Activated T-cell treated with anti-CD3 and anti-CD28 coated beads, Interleukin-2, amount 50 U/mL, for 72 hours (primary cell): Measurements from ENCODE around the gene C10orf105. TPM values are rescaled to one million over a fixed set of nuclear protein-coding genes. Genes with fewer than 3 reads are reported as not detected.

Experiments used
- ATAC-seq, 2 donors: fragments of 150-1000 bp; cut with Tn5 transposase; replicated peaks in 1 of 2; 2 replicates each; pipeline ENCODE4 v1.10.0; 2021; ENCODE audit warnings: moderate library complexity in 2 of 2, mild to moderate bottlenecking in 1 of 2
- DNase-seq, 2 donors: peaks; one replicate each; pipeline ENCODE4 v3.0.0; 2021 to 2022; ENCODE audit warnings: mixed read lengths in 1 of 2
- H3K27ac Mint-ChIP-seq: one replicate; pipeline ENCODE4 v1.8.0; 2022; ENCODE audit warnings: mild to moderate bottlenecking, moderate library complexity, mixed read lengths
- H3K27me3 Mint-ChIP-seq: one replicate; pipeline ENCODE4 v1.8.0; 2022; ENCODE audit warnings: low read depth, mixed read lengths
- H3K36me3 Mint-ChIP-seq, 2 donors: one replicate each; pipeline ENCODE4 v1.8.0; 2022; ENCODE audit warnings: mixed read lengths in 2 of 2, mild to moderate bottlenecking in 1 of 2; ENCODE audit not compliant: insufficient read depth in 2 of 2
- H3K4me1 Mint-ChIP-seq: one replicate; pipeline ENCODE4 v1.8.0; 2022; ENCODE audit warnings: low read depth, mixed read lengths
- H3K4me3 Mint-ChIP-seq, 2 donors: one replicate each; pipeline ENCODE4 v1.8.0; 2022; ENCODE audit warnings: mild to moderate bottlenecking in 2 of 2, mixed read lengths in 2 of 2, moderate library complexity in 2 of 2
- H3K9me3 Mint-ChIP-seq, 2 donors: one replicate each; pipeline ENCODE4 v1.8.0; 2022; ENCODE audit warnings: mixed read lengths in 2 of 2
- total RNA-seq, 2 donors: library from RNA; stranded (reverse); gene quantifications; one replicate each; pipeline ENCODE4 v1.2.3, GENCODE V29; 2022

The C10orf105 gene
- total RNA-seq, 2 donors from 2014 or later: 0.35 to 0.43 TPM

DNA sequence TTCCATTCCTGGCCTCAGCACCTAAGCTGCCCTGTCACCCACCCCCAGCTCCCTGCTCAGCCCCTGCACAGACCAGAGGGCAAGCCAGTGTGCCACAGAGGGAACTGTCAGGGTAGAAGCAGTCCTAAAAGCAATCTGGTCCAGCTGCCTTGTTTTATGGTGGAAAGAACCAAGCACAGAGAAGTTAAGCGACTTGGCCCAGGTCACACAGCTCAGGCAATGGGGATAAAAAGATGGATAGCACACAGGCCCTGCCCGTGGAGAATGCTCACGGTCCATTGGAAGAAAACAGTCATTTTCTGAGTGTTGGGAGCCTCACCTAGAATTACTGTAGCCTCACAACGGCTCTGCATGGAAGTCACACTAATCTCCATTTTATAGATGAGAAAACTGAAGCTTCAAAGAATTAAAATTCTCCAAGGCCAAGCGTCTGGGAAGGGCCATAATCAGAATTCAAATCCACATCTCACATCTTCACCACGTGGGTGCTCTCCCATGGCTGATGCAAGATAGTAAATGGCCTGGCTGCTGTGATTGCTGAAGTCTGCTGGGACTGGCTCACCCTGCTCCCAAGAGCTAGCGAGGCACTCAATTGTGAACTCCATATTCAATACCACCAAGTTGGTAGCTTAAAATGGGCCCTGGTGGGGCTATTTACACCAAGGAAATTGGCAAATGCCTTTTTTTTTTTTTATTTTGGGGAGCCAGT lies 26.8 kb downstream of the C10orf105 start:
- DNase-seq (no peak), ATAC-seq (no peak)
- no peak overlapping the region for H3K27ac Mint-ChIP-seq
- peaks cover 0 to 3% of the 10 kb centered on the region in 2 donors for H3K36me3 Mint-ChIP-seq
- H3K27me3 Mint-ChIP-seq: no peaks in the 10 kb centered on the region
- no peak overlapping the region for H3K4me3 Mint-ChIP-seq
- peaks cover 24% of the 10 kb centered on the region for H3K4me1 Mint-ChIP-seq
- peaks cover 0 to 3% of the 10 kb centered on the region in 2 donors for H3K9me3 Mint-ChIP-seq

DNA sequence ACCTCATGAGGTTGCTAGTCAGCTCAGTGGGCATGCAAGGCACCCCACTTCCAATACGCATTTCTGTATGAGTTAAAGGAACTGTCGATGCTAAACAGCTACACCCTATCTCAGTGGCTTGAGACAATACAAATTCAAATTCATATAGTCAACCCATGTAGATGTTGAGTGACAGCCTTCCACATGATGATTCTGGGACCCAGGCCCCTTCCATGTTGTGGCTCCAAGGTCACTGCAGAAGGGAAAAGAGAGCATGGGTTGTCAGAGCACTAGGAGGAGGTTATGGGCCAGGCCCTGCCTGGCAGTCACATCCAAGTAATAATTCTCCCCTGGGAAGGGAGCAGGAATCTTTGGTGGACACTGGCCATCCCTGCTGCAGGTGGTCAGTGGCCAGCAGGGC lies 28.2 kb downstream of the C10orf105 start:
- ATAC-seq (no peak), DNase-seq (no peak)
- H3K9me3 Mint-ChIP-seq: peaks cover 0 to 3% of the 10 kb centered on the region in 2 donors
- no peak overlapping the region for H3K4me3 Mint-ChIP-seq
- peaks cover 0 to 3% of the 10 kb centered on the region in 2 donors for H3K36me3 Mint-ChIP-seq
- no peak overlapping the region for H3K27ac Mint-ChIP-seq
- peaks cover 14% of the 10 kb centered on the region for H3K4me1 Mint-ChIP-seq
- no peaks in the 10 kb centered on the region for H3K27me3 Mint-ChIP-seq

DNA sequence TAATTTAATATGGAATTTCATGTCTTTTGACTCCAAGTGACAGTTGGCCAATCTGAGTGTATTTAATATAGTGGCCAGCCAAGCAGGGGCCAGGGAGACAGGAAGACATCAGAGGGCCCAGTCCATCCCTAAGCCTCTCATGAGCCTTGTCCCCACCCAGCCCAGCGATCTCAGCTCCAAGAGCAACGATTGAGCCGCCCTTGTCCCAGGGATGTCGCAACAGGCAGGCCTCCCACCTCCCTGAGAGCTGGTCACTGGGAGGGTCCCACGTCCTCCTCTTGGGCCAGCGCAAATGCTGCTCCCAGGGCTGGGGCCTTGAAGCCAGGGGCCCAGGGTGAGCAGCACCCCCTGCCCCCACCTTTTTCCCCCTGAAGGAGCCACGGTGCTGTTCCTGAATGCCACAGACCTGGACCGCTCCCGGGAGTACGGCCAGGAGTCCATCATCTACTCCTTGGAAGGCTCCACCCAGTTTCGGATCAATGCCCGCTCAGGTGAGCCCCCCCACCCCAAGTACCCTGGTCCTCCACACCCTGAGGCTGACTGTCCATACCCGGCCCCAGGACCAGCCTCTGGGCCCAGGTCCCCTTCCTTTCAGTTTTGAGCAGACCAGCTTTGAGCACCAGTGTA lies 29.4 kb downstream of the C10orf105 start:
- Mint-ChIP-seq H3K27me3 (no peaks in the 10 kb centered on the region), H3K4me1 (peaks cover 10% of the 10 kb centered on the region), H3K4me3 (no peak overlapping the region), H3K9me3 (peaks cover 0 to 3% of the 10 kb centered on the region in 2 donors), H3K27ac (no peak overlapping the region), H3K36me3 (peaks cover 0 to 3% of the 10 kb centered on the region in 2 donors)
- DNase-seq (no peak), ATAC-seq (no peak)

DNA sequence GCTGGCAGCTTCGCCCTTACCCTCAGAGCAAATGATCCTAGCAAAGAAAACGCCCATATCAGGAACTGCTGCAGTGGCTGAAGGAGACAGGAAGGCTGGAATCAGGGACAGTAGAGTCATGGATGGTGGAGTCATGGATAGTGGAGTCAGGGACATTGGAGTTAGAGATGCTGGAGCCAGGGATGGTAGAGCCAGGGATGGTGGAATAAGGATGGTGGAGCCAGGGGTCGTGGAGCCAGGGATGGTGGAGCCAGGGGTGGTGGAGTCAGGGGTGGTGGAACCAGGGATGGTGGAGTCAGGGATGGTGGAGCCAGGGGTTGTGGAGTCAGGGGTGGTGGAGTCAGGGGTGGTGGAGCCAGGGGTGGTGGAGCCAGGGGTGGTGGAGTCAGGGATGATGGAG lies 31.3 kb downstream of the C10orf105 start:
- Mint-ChIP-seq H3K27me3 (no peaks in the 10 kb centered on the region), H3K4me3 (no peak overlapping the region), H3K4me1 (no peaks in the 10 kb centered on the region), H3K27ac (peak overlapping the region; percentile 76), H3K36me3 (peaks cover 0 to 3% of the 10 kb centered on the region in 2 donors), H3K9me3 (peaks cover 0 to 3% of the 10 kb centered on the region in 2 donors)
- ATAC-seq: no peak
- DNase-seq: no peak

DNA sequence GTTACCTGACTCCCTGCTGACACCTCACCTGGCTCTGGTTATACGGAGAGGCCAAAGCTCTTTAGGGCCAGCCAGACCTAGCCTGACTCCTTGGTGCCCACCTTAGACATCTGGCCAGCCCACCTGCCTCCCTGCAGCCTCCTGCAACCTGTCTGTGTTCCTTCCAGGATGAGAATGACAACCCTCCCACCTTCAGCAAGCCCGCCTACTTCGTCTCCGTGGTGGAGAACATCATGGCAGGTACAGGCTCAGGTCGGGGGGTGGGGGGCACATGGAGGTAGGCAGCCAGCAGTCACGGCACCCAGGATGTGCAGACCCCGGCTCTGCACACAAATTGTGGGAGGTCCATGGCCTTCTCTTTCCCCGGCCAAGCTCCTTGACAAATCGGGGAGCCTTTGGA lies 32.1 kb downstream of the C10orf105 start:
- no peak overlapping the region for H3K4me3 Mint-ChIP-seq
- peaks cover 0 to 3% of the 10 kb centered on the region in 2 donors for H3K36me3 Mint-ChIP-seq
- peaks cover 0 to 3% of the 10 kb centered on the region in 2 donors for H3K9me3 Mint-ChIP-seq
- DNase-seq (no peak), ATAC-seq (no peak)
- H3K27me3 Mint-ChIP-seq: no peaks in the 10 kb centered on the region
- H3K27ac Mint-ChIP-seq: no peak overlapping the region
- H3K4me1 Mint-ChIP-seq: no peaks in the 10 kb centered on the region

DNA sequence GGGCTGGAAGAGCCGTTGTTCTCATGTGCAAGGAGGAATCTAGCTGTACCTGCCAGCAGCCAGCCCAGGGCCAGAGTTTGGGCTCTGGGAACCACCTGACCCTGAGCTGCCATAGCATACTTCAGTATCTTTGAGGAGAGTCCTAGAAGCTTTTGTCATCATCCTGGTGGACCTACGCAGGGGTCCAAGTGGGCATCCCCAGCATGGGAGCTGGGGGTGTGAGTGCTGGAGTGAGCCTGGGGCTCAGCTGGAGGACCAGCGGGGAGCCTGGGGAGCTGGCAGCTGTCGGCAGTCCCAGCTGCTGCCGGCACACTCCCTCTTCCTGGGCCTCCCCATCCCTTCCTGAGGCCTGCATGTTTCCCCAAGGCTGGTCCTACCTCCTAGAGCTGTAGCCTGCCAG lies 32.5 kb downstream of the C10orf105 start:
- ATAC-seq: no peak
- H3K4me1 Mint-ChIP-seq: no peaks in the 10 kb centered on the region

DNA sequence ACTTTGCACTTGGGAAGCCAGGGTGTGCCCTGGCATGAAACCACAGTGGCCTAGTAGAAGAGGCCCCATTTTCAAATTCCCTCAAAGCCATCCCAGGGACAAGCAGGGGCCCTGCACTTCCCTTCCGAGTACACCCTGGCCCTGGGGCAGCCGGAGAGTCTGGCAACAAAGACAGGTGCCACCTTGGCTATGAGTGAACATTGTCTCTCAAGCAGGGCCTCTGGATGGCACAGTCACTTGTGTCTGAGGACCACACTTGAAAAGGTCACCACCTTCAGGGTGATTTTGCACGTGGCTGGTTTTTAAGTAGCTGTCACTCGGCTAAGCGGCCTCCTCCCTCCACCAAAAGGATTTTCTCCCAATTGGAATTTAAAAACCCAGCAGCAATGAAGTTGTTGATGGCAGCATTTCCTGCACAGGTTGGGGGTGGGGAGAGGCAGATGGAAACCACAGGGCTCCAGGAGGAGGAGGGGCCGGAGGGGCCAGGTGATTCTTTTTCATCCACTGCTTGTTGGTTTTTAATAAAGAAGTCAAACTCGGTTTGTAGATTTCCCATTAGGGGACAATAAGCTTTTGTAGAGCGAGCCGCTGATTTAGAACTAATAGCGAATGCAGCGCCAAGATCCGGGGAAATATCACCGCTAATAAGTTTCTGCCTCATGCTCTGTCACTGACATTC lies 33.9 kb downstream of the C10orf105 start:
- no peak for ATAC-seq
- no peak for DNase-seq
- Mint-ChIP-seq H3K9me3 (peaks cover 0 to 3% of the 10 kb centered on the region in 2 donors), H3K27me3 (no peaks in the 10 kb centered on the region), H3K4me3 (no peak overlapping the region), H3K4me1 (no peaks in the 10 kb centered on the region), H3K27ac (no peak overlapping the region), H3K36me3 (peaks cover 0 to 3% of the 10 kb centered on the region in 2 donors)

More for the DNA sequence above, 32.5 kb downstream of the C10orf105 start:
- Mint-ChIP-seq H3K4me3 (no peak overlapping the region), H3K9me3 (peaks cover 0 to 3% of the 10 kb centered on the region in 2 donors), H3K36me3 (peaks cover 0 to 3% of the 10 kb centered on the region in 2 donors), H3K27me3 (no peaks in the 10 kb centered on the region), H3K27ac (no peak overlapping the region)
- no peak for DNase-seq

DNA sequence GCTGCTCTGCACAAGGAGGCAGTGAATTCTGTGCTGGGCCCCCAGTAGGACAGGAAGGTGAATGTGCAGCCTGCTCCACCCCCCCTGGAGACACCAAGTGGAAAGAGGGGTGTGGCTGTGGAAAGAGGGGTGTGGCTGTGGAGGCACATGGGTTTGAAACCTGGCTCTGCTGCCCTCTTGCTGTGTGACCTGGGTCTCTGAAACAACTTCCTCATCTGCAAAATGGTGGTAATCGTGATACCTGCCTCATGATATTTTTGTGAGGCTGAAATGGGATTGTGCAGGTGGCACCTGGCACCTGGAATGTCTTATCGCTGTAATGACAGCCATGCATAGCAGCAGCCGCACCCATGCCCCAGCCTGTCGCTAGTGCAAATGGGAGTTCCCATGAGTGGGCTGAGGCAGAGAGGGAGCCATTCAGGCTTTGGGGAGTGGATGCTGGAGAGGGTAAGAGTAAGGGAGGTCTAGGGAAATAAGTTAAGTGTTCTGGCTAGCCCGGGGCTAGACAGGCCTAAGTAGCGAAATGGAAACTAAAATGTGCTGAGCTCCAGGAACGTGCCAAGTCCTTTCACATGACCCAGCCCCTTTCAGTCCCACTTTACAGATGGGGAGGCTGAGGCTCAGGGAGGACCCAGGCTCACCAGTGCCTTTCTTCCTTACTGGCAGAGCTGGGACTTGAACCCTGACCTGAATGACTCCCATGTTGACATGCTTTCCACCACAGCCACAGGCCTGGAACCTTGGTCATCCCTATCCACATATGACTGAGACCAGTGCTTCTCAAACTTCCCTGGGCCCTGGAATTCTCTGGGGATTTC lies 35.0 kb downstream of the C10orf105 start:
- Mint-ChIP-seq H3K36me3 (peaks cover 0 to 3% of the 10 kb centered on the region in 2 donors), H3K27me3 (no peaks in the 10 kb centered on the region), H3K4me1 (no peaks in the 10 kb centered on the region), H3K4me3 (no peak overlapping the region), H3K9me3 (peaks cover 0 to 3% of the 10 kb centered on the region in 2 donors), H3K27ac (no peak overlapping the region)
- no peak for ATAC-seq
- peak in 1 of 2 donors; percentile 23 for DNase-seq

DNA sequence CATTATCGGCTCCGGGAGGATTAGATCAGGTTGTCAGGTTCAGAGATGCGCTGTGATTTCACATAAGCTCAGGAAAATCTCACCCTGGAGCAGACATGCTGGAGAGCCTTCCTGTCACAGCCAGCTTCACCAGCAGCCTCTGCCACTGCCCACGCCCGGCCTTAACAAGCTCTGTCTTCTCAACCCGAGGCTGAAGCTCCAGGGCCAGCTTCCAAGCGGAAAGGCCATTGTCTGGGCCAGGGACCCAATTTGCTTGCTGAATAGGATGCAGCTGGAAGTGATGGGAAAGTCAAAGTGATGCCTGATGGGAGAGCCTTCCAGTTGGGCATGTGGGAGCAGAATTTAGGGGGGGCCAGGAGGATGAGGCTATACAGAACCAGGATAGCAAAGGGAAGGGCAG lies 36.3 kb downstream of the C10orf105 start:
- H3K4me3 Mint-ChIP-seq: no peak overlapping the region
- H3K27me3 Mint-ChIP-seq: no peaks in the 10 kb centered on the region
- no peak for DNase-seq
- H3K36me3 Mint-ChIP-seq: peaks cover 0 to 3% of the 10 kb centered on the region in 2 donors
- H3K4me1 Mint-ChIP-seq: no peaks in the 10 kb centered on the region
- ATAC-seq: no peak
- H3K9me3 Mint-ChIP-seq: peaks cover 0 to 3% of the 10 kb centered on the region in 2 donors
- no peak overlapping the region for H3K27ac Mint-ChIP-seq

DNA sequence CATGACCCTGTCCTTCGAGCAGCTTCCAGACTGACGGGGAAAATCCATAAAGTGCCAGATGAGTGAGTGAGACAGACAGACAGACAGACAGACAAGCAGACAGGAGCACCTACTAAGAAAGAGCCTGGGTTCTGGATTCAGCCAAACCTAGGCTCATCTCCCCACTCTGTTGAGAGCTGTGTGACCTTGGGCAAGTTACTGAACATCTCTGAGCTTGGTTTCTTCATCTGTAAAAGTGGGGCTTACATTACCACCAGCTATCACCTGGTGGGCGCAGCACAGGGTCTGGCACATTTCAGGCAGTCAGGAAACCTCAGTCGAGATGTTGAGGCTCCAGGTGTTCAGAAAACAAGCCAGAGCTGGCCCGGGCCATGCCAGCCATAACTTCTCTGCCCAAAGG lies 37.6 kb downstream of the C10orf105 start:
- Mint-ChIP-seq H3K4me3 (no peak overlapping the region), H3K27me3 (no peaks in the 10 kb centered on the region), H3K27ac (no peak overlapping the region), H3K36me3 (no peaks in the 10 kb centered on the region), H3K4me1 (no peaks in the 10 kb centered on the region), H3K9me3 (no peaks in the 10 kb centered on the region)
- no peak for ATAC-seq
- DNase-seq: no peak

DNA sequence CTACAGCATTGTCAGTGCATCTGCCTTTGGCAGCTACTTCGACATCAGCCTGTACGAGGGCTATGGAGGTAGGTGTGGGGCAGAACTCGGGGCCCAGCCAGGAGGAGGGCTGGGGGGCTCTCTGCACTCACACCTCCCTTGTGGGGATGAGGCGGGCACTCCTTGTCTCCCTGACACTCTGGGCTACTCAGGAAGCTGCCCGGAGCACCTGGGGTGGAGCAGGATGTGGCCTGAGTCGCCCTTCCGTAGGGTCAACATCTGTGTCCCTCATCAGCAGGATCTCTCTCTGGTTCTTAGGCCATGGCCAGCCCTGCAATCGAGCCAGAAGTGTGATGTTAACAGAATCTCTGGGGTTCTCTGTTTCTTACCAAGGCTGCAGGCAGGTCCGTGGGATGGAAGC lies 40.2 kb downstream of the C10orf105 start:
- Mint-ChIP-seq H3K36me3 (no peaks in the 10 kb centered on the region), H3K27me3 (no peaks in the 10 kb centered on the region), H3K4me1 (no peaks in the 10 kb centered on the region), H3K27ac (no peak overlapping the region), H3K4me3 (no peak overlapping the region), H3K9me3 (no peaks in the 10 kb centered on the region)
- no peak for ATAC-seq
- no peak for DNase-seq

DNA sequence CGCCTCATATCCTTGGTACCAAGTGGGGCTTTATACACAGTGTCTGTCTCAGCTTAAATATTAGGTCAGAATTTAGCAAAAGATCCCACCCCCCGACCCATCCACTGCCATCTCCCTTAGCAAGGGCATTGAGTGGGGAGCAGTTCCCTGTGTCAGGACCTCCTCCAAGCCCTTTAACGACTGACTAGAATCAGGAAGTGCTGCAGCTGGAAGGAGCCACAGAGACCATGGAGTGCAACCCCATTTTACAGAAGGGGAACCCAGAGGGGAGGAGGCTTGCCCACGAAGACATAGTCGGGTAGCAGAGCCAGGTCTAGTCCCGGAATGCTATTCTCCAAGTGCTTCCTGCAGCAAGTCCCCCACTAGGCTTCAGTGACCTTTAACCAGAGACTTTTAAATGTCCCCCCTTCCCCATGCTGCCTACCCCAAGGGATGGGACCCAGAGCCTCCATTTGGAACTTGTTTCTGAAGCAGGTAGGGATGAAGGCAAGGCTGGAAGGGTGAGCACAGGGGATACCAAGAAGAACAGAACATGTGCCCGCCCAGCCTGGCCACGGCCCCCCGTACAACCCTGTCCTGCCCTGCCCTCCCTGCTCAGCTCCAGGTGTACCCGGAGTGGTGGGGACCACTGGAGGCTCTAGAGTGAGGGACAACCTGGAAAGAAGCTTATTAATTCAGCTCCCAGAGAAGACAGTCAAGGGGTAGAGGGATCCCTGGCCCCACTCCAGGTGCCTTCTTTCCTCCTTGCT lies 41.3 kb downstream of the C10orf105 start:
- ATAC-seq: no peak

More for the DNA sequence above, 41.3 kb downstream of the C10orf105 start:
- no peak for DNase-seq
- H3K9me3 Mint-ChIP-seq: no peaks in the 10 kb centered on the region
- no peaks in the 10 kb centered on the region for H3K36me3 Mint-ChIP-seq
- no peaks in the 10 kb centered on the region for H3K4me1 Mint-ChIP-seq
- H3K4me3 Mint-ChIP-seq: no peak overlapping the region
- no peak overlapping the region for H3K27ac Mint-ChIP-seq
- no peaks in the 10 kb centered on the region for H3K27me3 Mint-ChIP-seq
